ENCODE measurements around the gene MAD1L1. TPM values are rescaled to one million over a fixed set of nuclear protein-coding genes. Genes with fewer than 3 reads are reported as not detected.

MAD1L1 gene
- total RNA-seq, 4 donors from 2014 or later: 8.0 to 52.7 (median 26.7) TPM

DNA sequence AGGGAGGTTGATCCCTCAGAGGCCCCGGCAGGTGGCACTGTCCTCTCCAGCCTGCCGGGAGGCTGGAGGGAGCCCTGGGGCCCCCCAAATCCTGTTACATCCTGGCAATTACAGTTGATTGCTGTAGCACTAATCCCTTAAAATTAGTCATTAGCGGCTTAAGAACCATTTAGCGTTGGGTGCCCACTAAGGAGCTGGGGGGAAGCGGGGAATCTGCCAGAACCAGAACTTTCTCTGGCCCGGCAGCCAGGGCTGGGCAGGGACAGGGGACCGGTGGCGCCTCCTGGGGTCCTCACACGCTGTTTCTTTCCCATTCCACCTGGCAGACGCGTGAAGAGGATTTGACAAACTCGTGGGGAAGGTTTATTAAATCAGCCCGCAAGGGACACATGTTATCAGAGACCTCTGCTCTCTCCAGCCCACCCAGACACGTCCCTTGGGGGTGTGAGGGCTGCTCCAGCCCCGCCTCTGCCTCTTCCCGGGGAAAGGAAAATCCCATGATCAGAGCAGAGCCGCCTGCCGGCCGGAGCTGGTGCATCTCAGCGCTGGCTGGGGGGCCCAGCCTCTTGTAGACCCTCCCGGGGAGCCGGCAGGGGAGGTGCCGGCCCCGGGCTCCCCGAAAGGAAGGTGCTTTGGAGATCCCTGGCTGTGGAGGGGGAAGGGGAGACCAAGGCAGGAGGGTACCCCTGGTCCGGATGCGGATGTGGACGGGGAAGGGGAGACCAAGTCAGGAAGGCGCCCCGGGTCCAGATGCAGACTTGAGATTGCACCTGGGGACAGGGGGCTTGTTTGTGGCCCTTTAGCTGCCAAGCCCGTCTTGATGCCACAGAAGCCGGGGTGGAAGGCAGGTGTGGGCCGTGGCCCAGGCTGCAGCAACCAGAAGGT is 420.0 kb downstream of the MAD1L1 start:
- no peak for DNase-seq
- WGBS, 2 donors (ENCODE audit: low coverage in 1 of 2): 70% methylated on average over 33 of the region's 33 CpGs; no CpG with 5 or more reads in 1 of the 2 donors
- H3K4me3 ChIP-seq: no peak overlapping the region
- H3K27me3 ChIP-seq: no peaks in the 10 kb centered on the region
- in situ Hi-C loops (cut with MboI; ENCODE audit: low pct_ligation_motif_present in 1 of 4, low pct_unique_long_range_greater_than_20kb in 1 of 4, low sequenced_read_pairs in 3 of 4) (no loop called here), intact Hi-C loops (cut with DNase I; ENCODE audit: low total_unique reads) (no loop called here)
- H3K4me1 ChIP-seq: no peaks in the 10 kb centered on the region
- no peaks in the 10 kb centered on the region for H3K36me3 ChIP-seq
- TF ChIP-seq POLR2A (IDR thresholded peaks at IDR 0.05): no peak
- TF ChIP-seq, protein P1, sequence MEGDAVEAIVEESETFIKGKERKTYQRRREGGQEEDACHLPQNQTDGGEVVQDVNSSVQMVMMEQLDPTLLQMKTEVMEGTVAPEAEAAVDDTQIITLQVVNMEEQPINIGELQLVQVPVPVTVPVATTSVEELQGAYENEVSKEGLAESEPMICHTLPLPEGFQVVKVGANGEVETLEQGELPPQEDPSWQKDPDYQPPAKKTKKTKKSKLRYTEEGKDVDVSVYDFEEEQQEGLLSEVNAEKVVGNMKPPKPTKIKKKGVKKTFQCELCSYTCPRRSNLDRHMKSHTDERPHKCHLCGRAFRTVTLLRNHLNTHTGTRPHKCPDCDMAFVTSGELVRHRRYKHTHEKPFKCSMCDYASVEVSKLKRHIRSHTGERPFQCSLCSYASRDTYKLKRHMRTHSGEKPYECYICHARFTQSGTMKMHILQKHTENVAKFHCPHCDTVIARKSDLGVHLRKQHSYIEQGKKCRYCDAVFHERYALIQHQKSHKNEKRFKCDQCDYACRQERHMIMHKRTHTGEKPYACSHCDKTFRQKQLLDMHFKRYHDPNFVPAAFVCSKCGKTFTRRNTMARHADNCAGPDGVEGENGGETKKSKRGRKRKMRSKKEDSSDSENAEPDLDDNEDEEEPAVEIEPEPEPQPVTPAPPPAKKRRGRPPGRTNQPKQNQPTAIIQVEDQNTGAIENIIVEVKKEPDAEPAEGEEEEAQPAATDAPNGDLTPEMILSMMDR (IDR thresholded peaks at IDR 0.05): peak in 2 of 5 experiments; percentile 5 to 33
- no peak for TF ChIP-seq POLR2AphosphoS5 (IDR thresholded peaks at IDR 0.05)
- no peak for TF ChIP-seq EP300 (IDR thresholded peaks at IDR 0.05; ENCODE audit: low read depth)
- no peak overlapping the region for H3K27ac ChIP-seq
- no peaks in the 10 kb centered on the region for H3K9me3 ChIP-seq

DNA sequence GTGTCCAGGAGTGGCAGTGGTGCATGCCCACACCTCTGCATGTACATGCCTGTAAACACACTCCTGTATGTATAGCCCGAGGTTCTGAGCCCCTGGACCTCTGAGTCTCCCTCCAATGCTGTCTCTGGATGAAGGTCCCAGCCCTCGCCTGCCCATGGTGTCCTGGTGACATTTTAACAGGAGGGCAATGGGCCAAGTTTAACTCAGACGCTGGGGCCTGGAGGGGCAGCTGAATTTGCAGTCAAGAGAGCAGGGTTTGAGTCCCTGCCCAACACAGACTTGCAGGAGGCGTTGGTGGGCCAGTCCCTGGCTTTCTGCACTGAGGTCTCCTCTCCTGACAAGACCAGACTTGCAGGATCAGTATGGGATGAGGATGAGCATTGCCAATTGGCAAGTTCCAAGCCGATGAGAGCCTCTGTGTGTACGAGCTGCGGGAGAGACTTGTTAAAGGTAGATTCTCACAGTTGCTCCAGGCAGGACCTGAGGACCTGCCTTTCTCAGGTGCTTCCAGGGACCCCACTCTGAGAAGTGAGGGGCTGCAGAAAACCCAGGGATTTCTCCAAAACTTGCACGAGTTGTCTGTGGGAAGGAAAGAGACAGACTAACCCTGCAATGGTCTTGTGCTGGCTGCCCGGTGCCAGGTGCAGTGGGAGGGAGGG is 420.8 kb downstream of the MAD1L1 start:
- intact Hi-C loops (cut with DNase I; ENCODE audit: low total_unique reads) (no loop called here), in situ Hi-C loops (cut with MboI; ENCODE audit: low pct_ligation_motif_present in 1 of 4, low pct_unique_long_range_greater_than_20kb in 1 of 4, low sequenced_read_pairs in 3 of 4) (no loop called here)
- Histone ChIP-seq H3K9me3 (no peaks in the 10 kb centered on the region), H3K27ac (no peak overlapping the region), H3K4me3 (no peak overlapping the region), H3K4me1 (no peaks in the 10 kb centered on the region), H3K27me3 (no peaks in the 10 kb centered on the region), H3K36me3 (no peaks in the 10 kb centered on the region)
- WGBS, 2 donors (ENCODE audit: low coverage in 1 of 2): 54% methylated on average over 8 of the region's 9 CpGs; no CpG with 5 or more reads in 1 of the 2 donors
- no peak for DNase-seq
- TF ChIP-seq POLR2A (IDR thresholded peaks at IDR 0.05): no peak
- no peak for TF ChIP-seq POLR2AphosphoS5 (IDR thresholded peaks at IDR 0.05)
- no peak for TF ChIP-seq EP300 (IDR thresholded peaks at IDR 0.05; ENCODE audit: low read depth)
- TF ChIP-seq, protein P1 (IDR thresholded peaks at IDR 0.05): no peak

DNA sequence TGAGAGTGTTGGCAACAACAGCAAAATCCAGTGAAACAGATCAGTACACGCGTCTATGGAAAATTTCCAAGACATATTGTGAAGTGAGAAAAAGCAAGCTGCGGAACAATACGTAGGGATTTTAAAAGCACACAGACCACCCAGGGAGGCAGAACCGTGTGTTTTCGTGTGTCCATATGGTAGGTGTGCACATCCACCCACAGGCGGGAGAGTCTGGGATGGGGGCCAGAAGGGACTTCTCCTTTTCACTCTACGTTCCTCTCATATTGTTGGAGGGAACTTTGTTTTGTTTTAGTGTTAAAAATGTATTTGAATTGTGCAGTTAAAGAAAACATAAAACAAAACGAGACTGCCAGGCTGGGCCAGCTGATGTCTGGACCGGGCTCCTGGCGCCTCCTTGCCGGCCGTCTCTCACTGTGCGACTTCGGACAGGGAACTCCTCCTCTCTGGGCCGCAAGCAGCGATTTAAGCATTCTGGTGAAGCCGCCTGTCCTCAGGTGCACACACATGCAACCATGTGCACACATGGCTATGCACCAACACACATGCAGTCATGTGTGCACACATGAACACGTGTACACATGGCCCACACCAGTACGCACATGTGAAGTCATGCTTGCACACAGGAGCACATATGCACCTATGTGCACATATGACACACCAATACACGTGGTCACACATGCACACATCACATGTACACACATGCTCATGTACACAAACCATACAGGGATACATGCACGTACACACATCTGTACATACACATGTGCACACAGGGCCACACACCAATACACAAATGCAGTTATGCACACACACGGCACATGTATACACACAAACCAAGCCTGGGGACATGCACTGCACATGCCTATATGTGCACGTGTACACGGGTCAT is 421.5 kb downstream of the MAD1L1 start:
- no peak overlapping the region for H3K27ac ChIP-seq
- no peaks in the 10 kb centered on the region for H3K27me3 ChIP-seq
- H3K9me3 ChIP-seq: no peaks in the 10 kb centered on the region
- intact Hi-C loops (cut with DNase I; ENCODE audit: low total_unique reads) (no loop called here), in situ Hi-C loops (cut with MboI; ENCODE audit: low pct_ligation_motif_present in 1 of 4, low pct_unique_long_range_greater_than_20kb in 1 of 4, low sequenced_read_pairs in 3 of 4) (no loop called here)
- 69% methylated on average over 25 of the region's 25 CpGs; no CpG with 5 or more reads in 1 of the 2 donors for WGBS, 2 donors (ENCODE audit: low coverage in 1 of 2)
- no peak overlapping the region for H3K4me3 ChIP-seq
- no peak for DNase-seq
- no peaks in the 10 kb centered on the region for H3K4me1 ChIP-seq
- no peak for TF ChIP-seq POLR2AphosphoS5 (IDR thresholded peaks at IDR 0.05)
- TF ChIP-seq, protein P1 (IDR thresholded peaks at IDR 0.05): no peak
- TF ChIP-seq POLR2A (IDR thresholded peaks at IDR 0.05): no peak
- TF ChIP-seq EP300 (IDR thresholded peaks at IDR 0.05; ENCODE audit: low read depth): no peak
- H3K36me3 ChIP-seq: no peaks in the 10 kb centered on the region
